Stimulated activated CD8-positive, alpha-beta memory T cell treated with anti-CD3 and anti-CD28 coated beads, Interleukin-4, amount 100 ng/mL, for 48 hours (primary cell): ENCODE data around the gene STK32B.
"Not testable (repeated sequence)": the region's sequence is repeated elsewhere in the genome, so short reads cannot be mapped to it uniquely, and the experiment has no call there.

Experiments
- DNase-seq: peaks from one replicate; pipeline ENCODE4 v3.0.0-alpha.2; 2020

Gene STK32B

GRCh38 chr4:5051278-5052203 is at the start of gene STK32B:
TSS of gene STK32B (plus strand) at chr4:5051480.
- DNase-seq = peak; percentile 39

- not testable (repeated sequence) for DNase-seq
Measured at GRCh38 chr4:5001641-5002040, 49.6 kb upstream of the STK32B start.

DNA sequence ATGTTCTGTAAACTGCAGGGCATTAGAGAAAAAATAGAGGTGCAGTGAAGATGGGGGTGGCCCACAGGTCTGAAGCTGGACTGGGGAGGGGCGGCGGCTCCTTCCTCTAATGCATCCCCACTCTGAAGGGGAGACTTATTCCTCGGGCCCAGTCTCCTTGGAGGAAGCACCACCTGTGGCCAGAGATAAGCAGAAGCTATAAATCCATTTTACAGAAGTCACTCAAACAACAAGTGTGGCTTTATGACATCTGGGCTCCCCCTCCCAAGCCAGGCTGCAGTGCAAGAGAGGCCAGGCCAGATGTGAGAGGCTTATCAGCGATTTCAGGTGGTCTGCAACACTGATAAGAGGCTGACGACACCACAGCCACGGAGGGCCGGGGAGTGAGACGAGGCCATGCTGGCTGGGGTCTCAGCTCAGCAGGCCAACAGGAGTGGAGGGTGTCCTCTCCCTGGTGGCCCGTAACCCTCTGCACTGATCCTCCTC is 47.9 kb upstream of the STK32B start:
- no peak for DNase-seq

- no peak for DNase-seq
Measured at GRCh38 chr4:5003918-5004317, 47.4 kb upstream of the STK32B start.

DNA sequence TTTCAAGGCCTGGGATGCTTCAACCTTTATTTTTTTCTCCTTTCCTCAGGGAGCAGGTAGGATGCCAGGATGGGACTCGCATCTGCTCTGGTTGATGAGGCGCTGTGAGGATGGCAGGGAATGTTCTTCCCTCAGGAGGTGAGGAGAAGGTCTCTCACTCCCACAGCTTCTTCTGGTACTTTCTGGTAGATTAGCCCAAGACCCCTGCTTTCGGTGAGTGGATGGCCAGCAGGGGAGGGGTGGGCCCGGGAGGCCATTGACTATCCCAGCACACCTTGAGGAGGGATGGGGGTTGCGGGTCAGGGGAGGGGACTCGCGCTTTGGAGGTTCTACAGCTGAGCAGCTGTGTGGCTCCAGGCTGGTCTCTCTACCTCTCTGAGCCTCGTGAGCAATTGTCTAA is 46.8 kb upstream of the STK32B start:
- no peak for DNase-seq

- DNase-seq = not testable (repeated sequence)
Measured at GRCh38 chr4:5006932-5007331, 44.3 kb upstream of the STK32B start.

GRCh38 chr4:5009796-5010195 is 41.5 kb upstream of the STK32B start:
- DNase-seq = no peak

GRCh38 chr4:5010984-5011383 is 40.3 kb upstream of the STK32B start:
- no peak for DNase-seq

GRCh38 chr4:5012244-5012898 is 38.9 kb upstream of the STK32B start:
- DNase-seq = no peak

GRCh38 chr4:5012958-5013357 is 38.3 kb upstream of the STK32B start:
- DNase-seq = no peak

- DNase-seq = no peak
Measured at GRCh38 chr4:5014007-5014682, 37.1 kb upstream of the STK32B start.

GRCh38 chr4:5018096-5018495 is 33.2 kb upstream of the STK32B start:
- DNase-seq = no peak

DNA sequence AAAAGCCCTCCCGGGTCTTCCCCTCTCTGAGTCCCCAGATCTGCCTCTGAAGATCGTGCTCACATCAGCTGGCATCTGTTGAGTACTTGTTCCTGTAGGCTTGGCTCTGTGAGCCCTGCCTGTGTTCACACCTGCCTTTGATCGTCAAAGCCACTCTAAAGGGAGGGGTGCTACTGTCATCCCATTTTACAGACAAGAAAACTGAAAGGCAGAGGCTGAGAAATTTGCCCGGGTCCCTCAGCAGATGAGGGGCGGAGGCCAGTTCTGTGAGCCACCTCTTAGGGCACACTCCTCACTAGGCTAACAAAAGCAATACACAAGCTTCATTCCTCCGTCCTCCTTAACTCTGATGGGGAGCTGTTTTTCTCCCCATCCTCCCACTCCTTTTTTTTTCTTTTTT is 32.7 kb upstream of the STK32B start:
- DNase-seq = no peak

DNA sequence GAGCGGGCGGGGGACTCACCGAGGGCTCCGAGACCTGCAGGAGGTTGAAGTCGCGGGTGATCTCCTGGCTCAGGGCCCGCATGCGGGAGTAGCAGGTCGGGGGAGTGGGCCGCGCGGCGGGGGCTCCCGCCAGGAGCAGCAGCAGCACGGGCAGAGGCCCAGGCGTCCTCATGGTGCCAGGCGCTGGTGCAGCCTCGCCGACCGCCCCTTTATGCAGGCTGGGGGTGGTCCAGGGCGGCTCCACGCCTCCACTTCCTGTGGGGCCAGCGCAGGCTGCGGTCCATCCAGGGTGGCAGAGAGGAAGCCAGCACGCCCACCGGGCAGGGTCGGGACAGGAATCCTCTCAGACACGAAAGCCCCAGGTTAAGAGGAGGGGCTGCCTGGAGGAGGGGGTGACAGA is 32.0 kb upstream of the STK32B start, which contains the start of gene CYTL1:
Gene CYTL1, minus strand, starts transcription at position 185 of the 400 bp plus-strand sequence. Its CDS starts 13 bp downstream, at position 172.
- no peak for DNase-seq

GRCh38 chr4:5019796-5020195 is 31.5 kb upstream of the STK32B start:
- DNase-seq = no peak

GRCh38 chr4:5020341-5020740 is 30.9 kb upstream of the STK32B start:
- no peak for DNase-seq

DNA sequence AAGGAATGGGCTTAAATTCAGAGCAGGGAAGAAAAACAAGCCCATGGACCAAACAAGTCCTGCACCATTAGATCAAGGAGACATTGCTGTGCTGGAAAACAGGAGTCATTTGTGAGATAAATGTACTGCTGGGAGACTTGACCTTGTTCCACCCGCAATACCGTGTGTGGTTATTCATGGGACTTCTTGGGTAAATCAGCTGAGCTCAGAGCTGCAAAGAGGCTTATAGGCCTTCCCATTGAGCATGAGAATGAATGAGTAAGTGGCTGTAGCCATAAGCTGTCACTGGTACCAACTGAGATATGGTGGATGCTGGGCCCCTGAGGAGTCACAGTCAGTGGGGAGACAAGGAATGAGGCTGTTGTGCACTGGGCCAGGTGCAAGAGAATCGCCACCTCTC is 29.7 kb upstream of the STK32B start:
- DNase-seq = no peak

DNA sequence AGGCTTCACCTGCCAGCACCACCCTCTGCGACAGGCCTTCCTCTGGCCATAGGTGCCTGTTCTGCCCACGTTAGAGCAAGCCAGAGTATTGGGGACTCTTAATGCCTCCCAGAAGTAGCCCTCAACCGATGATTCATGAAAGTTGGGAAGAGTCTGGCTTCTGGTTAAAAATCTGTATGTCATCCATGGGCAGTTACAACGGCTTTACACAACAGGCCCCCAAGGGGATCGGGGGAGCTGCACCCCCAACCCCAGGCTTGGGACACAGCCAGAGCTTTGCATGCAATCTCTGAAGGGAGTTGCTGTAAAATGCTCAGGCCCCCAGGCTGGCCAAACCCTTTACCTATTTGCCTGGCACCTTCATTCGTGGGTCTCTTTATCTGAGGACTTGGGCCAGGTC is 26.6 kb upstream of the STK32B start:
- DNase-seq = no peak

DNA sequence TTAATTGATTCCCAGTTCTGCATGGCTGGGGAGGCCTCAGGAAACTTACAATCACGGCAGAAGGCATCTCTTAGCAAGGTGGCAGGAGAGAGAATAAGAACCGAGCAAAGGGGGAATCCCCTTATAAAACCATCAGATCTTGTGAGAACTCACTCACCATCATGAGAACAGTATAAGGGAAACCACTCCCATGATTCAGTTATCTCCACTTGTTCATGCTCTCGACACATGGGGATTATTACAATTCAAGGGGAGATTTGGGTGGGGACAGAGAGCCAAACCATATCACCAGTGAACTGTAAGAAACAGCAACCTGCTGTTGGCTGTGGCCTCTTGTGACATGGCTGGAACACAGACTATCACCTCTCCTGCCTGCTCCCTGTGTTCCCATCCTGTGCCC is 24.9 kb upstream of the STK32B start:
- DNase-seq = no peak

- no peak for DNase-seq
Measured at GRCh38 chr4:5027346-5027745, 23.9 kb upstream of the STK32B start.

GRCh38 chr4:5028480-5028879 is 22.8 kb upstream of the STK32B start:
- DNase-seq = no peak

GRCh38 chr4:5029447-5029846 is 21.8 kb upstream of the STK32B start:
- no peak for DNase-seq

- no peak for DNase-seq
Measured at GRCh38 chr4:5030221-5030620, 21.1 kb upstream of the STK32B start.
